BE2C (cell line): ENCODE measurements around the gene PRUNE1.

Experiments
- DNase-seq: peaks from one replicate; pipeline ENCODE4 v3.0.0-alpha.2; 2020
- H3K27me3 ChIP-seq: fragments of 250-450 bp; sonication (Bioruptor Pico); 2 replicates; pipeline ENCODE4 v1.5.1; 2020; ENCODE audit warnings: mild to moderate bottlenecking
- H3K36me3 ChIP-seq: fragments of 250-450 bp; sonication (Bioruptor Pico); 2 replicates; pipeline ENCODE4 v1.5.1; 2020; ENCODE audit warnings: mild to moderate bottlenecking
- H3K4me1 ChIP-seq: fragments of 250-450 bp; sonication (Bioruptor Pico); 2 replicates; pipeline ENCODE4 v1.5.1; 2020
- H3K4me3 ChIP-seq: 2 replicates; pipeline ENCODE4 v1.5.1; 2011; ENCODE audit warnings: low read depth, low read length
- H3K9me3 ChIP-seq: fragments of 250-450 bp; sonication (Bioruptor Pico); 2 replicates; pipeline ENCODE4 v1.5.1; 2020
- CTCF ChIP-seq: IDR thresholded peaks from 2 replicates; pipeline ENCODE4 v1.5.1; 2012; ENCODE audit warnings: mild to moderate bottlenecking, low read depth, low read length

Gene PRUNE1

DNA sequence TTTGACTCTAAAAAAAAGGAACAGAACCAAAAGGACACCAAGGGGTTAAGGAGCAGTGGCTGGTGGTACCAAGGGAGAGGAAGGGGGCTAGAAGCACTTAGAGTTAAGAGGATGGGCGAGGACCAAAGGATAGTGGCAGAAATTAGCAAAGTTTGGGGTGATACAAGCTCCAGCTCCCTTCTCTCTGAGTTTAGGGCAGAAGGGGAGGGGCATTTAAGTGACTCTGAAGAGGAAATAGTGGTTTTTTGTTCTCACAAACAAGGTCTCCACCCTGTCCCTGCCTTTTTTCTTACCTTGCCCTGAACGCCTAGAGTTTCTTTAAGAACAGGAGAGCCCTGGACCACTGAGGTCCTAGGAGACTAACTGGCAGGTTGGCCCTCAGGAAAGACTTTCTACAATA is 47.9 kb downstream of the PRUNE1 start:
- H3K4me3 ChIP-seq, result no peak overlapping the region
- H3K27me3 ChIP-seq, result no peaks in the 10 kb centered on the region
- no peak for TF ChIP-seq CTCF
- DNase-seq, result no peak
- peaks cover 49% of the 10 kb centered on the region for H3K36me3 ChIP-seq
- H3K9me3 ChIP-seq, result no peaks in the 10 kb centered on the region
- 0 out of 2 replicates have a peak, but pooled peaks cover 3% of the 10 kb centered on the region for H3K4me1 ChIP-seq

GRCh38 chr1:151058692-151059091 is 50.4 kb downstream of the PRUNE1 start:
- Histone ChIP-seq H3K36me3 (peaks cover 42% of the 10 kb centered on the region), H3K27me3 (no peaks in the 10 kb centered on the region), H3K4me3 (peak overlapping the region; percentile 87), H3K4me1 (0 out of 2 replicates have a peak, but pooled peaks cover 3% of the 10 kb centered on the region), H3K9me3 (no peaks in the 10 kb centered on the region)
- no peak for TF ChIP-seq CTCF
- DNase-seq, result peak; percentile 29

DNA sequence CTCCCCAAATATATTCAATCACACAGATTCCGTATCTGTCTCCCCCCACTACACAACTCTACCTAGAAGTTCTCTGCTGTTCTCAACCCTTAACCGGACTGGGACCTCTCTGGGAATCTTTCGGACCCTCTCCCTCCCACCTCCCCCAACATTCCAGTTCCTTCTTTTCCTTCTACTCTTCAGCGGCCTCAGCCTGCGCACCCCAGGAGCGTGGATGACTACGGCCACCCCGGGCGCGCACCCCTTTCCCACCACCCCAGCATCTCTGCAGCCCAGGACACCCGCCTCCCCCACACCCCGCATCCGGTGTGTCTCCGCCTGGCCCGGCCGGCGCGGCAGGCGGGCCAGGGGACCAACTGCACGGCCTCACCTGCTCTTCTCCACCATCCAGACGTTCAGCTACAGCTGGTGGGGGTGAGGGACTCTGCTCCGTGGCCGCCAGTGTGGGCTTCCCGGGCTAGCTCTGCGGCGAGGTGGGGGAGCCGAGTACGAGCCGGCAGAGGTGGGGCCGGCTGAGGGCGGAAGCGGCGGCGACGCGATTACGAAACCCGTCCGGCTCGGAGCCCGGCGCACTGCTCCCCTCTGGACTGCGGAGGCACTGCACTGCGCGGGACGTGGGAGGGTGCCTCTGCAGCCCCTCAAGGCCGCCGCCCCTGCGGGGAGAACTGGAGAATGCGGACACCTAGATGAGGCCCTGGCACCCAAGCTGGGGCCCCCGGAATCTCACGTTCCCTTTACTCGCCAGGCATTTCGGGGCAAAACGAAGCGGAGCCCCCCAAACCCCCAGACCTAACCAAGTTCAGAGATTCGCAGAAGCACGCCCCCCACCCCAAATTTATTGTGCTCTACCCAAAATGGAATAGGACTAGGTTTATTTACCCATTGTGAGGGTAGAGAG is 51.1 kb downstream of the PRUNE1 start, which contains the start of gene CDC42SE1:
Gene CDC42SE1, minus strand, starts transcription at position 514 of the 898 bp plus-strand sequence. CDS start 3,892 bp downstream, outside the sequence.
- peak; percentile 67 for TF ChIP-seq CTCF
- Histone ChIP-seq H3K36me3 (peaks cover 40% of the 10 kb centered on the region), H3K27me3 (no peaks in the 10 kb centered on the region), H3K4me3 (peak within 1 kb of the TSS; percentile 87), H3K9me3 (no peaks in the 10 kb centered on the region), H3K4me1 (peaks cover 3% of the 10 kb centered on the region; the same call in 1 of the 2 replicates)
- DNase-seq, result peak; percentile 92

GRCh38 chr1:151060007-151060656 is 51.9 kb downstream of the PRUNE1 start, which contains the start of gene MLLT11:
MLLT11 (plus strand) TSS chr1:151060397; CDS start chr1:151067225, 6,828 bp downstream.
- Histone ChIP-seq H3K9me3 (no peaks in the 10 kb centered on the region), H3K4me1 (peaks cover 5% of the 10 kb centered on the region; the same call in 1 of the 2 replicates), H3K27me3 (no peaks in the 10 kb centered on the region), H3K4me3 (peak within 1 kb of the TSS; percentile 87), H3K36me3 (peaks cover 36% of the 10 kb centered on the region)
- peak; percentile 92 for DNase-seq
- no peak for TF ChIP-seq CTCF

DNA sequence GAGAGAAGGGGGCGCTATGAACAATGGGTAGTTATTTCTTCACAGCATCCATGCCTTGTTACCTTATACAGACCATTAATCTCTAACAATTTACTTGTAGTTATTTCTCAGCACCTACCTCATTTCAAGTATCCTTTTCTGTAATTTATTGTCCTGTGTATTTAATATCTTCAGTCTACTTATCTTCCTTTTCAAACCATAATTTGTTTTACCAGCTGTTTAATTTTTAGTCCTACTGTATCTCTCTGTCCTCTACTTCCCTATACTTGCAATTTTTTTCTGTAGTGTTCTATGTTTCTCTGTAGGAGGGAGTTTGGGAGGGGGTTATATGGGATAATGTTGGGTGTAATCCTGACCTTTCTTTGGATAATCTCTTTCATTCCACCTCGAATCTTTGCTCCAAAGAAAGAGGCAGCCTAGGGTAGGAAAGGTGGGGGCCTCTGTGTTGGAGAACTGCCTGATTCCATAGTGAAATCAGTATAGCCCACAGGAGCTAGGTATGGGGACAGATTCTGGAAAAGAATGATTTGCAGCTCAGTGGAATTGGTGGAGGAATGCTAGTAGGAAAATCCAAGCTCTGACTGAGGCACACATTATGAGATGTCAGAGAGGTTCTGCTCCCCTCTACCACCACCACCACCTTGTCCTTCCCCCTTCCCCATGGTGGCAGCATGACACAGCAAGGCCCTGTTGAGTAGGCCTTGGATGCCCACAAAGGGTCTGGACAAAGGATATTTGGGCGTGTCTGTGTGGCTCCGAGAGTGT is 52.6 kb downstream of the PRUNE1 start:
- peak; percentile 66 for DNase-seq
- H3K27me3 ChIP-seq, result no peaks in the 10 kb centered on the region
- H3K4me1 ChIP-seq, result peaks cover 5% of the 10 kb centered on the region; the same call in 1 of the 2 replicates
- peaks cover 36% of the 10 kb centered on the region for H3K36me3 ChIP-seq
- peak overlapping the region; percentile 87 for H3K4me3 ChIP-seq
- no peak for TF ChIP-seq CTCF
- no peaks in the 10 kb centered on the region for H3K9me3 ChIP-seq
